Measurements from ENCODE around the gene ASB13. TPM values are rescaled to one million over a fixed set of nuclear protein-coding genes. Genes with fewer than 3 reads are reported as not detected.

The ASB13 gene
- total RNA-seq, 2 donors from 2014 or later: 12.8 to 13.5 TPM

- Mint-ChIP-seq H3K4me3 (no peak overlapping the region), H3K27me3 (ENCODE audit: insufficient read depth) (no peaks in the 10 kb centered on the region), H3K9me3 (no peaks in the 10 kb centered on the region), H3K27ac (no peak overlapping the region), H3K4me1 (no peaks in the 10 kb centered on the region), H3K36me3 (ENCODE audit: low read depth) (peaks cover 39% of the 10 kb centered on the region)
- Histone ChIP-seq H3K36me3 (ENCODE audit: control insufficient read depth, insufficient read depth, low read length) (peaks cover 4% of the 10 kb centered on the region), H3K4me1 (ENCODE audit: control insufficient read depth, insufficient read depth, low read length) (no peaks in the 10 kb centered on the region), H3K4me3 (ENCODE audit: low read length) (no peak overlapping the region), H3K27me3 (ENCODE audit: control insufficient read depth, insufficient read depth, low read length, poor library complexity, severe bottlenecking) (no peaks in the 10 kb centered on the region), H3K9me3 (ENCODE audit: control insufficient read depth, low read length) (no peaks in the 10 kb centered on the region), H3K9ac (ENCODE audit: extremely low read depth, low read length, poor library complexity, severe bottlenecking) (no peak overlapping the region), H3K27ac (ENCODE audit: low read depth, low read length) (no peak overlapping the region)
- WGBS, 2 experiments (ENCODE audit: insufficient coverage in 1 of 2, insufficient read length in 1 of 2): 93 to 100% methylated on average over 7 to 12 of the region's 12 CpGs
- no peak for DNase-seq
- TF ChIP-seq, protein P1, sequence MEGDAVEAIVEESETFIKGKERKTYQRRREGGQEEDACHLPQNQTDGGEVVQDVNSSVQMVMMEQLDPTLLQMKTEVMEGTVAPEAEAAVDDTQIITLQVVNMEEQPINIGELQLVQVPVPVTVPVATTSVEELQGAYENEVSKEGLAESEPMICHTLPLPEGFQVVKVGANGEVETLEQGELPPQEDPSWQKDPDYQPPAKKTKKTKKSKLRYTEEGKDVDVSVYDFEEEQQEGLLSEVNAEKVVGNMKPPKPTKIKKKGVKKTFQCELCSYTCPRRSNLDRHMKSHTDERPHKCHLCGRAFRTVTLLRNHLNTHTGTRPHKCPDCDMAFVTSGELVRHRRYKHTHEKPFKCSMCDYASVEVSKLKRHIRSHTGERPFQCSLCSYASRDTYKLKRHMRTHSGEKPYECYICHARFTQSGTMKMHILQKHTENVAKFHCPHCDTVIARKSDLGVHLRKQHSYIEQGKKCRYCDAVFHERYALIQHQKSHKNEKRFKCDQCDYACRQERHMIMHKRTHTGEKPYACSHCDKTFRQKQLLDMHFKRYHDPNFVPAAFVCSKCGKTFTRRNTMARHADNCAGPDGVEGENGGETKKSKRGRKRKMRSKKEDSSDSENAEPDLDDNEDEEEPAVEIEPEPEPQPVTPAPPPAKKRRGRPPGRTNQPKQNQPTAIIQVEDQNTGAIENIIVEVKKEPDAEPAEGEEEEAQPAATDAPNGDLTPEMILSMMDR (conservative IDR thresholded peaks at IDR 0.05): no peak
Observed at GRCh38 chr10:5640036-5640435, 26.4 kb downstream of the ASB13 start.

DNA sequence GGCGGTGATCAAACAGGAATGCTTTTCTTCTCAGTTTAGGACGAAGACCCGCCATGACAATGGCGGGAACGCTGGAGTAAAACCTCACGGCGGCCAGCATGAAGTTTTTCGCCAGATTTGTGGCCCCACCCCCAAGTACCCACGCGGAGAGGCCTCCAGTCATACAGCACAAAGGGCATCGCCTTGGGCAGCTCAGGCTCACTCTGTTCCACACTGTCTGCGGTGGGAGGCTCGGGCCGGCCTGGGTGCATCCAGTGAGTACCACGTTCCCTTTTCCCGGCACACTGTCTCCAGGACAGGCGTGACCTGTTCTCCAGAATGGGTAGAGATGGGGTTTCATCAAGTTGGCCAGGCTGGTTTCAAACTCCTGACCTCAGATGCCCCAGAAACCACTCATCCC lies 27.3 kb downstream of the ASB13 start:
- Mint-ChIP-seq H3K4me1 (no peaks in the 10 kb centered on the region), H3K27me3 (ENCODE audit: insufficient read depth) (no peaks in the 10 kb centered on the region), H3K9me3 (no peaks in the 10 kb centered on the region), H3K27ac (no peak overlapping the region), H3K4me3 (no peak overlapping the region), H3K36me3 (ENCODE audit: low read depth) (peaks cover 36% of the 10 kb centered on the region)
- H3K27ac ChIP-seq (ENCODE audit: low read depth, low read length): no peak overlapping the region
- H3K9ac ChIP-seq (ENCODE audit: extremely low read depth, low read length, poor library complexity, severe bottlenecking): no peak overlapping the region
- no peaks in the 10 kb centered on the region for H3K9me3 ChIP-seq (ENCODE audit: control insufficient read depth, low read length)
- H3K27me3 ChIP-seq (ENCODE audit: control insufficient read depth, insufficient read depth, low read length, poor library complexity, severe bottlenecking): no peaks in the 10 kb centered on the region
- H3K4me1 ChIP-seq (ENCODE audit: control insufficient read depth, insufficient read depth, low read length): no peaks in the 10 kb centered on the region
- TF ChIP-seq, protein P1 (conservative IDR thresholded peaks at IDR 0.05): no peak
- WGBS, 2 experiments (ENCODE audit: insufficient coverage in 1 of 2, insufficient read length in 1 of 2): 94 to 95% methylated on average over 17 of the region's 17 CpGs
- H3K4me3 ChIP-seq (ENCODE audit: low read length): no peak overlapping the region
- DNase-seq: no peak
- H3K36me3 ChIP-seq (ENCODE audit: control insufficient read depth, insufficient read depth, low read length): peaks cover 3% of the 10 kb centered on the region

- no peaks in the 10 kb centered on the region for H3K9me3 ChIP-seq (ENCODE audit: control insufficient read depth, low read length)
- no peak overlapping the region for H3K4me3 ChIP-seq (ENCODE audit: low read length)
- Mint-ChIP-seq H3K27me3 (ENCODE audit: insufficient read depth) (no peaks in the 10 kb centered on the region), H3K27ac (no peak overlapping the region), H3K4me1 (no peaks in the 10 kb centered on the region), H3K4me3 (no peak overlapping the region), H3K9me3 (no peaks in the 10 kb centered on the region), H3K36me3 (ENCODE audit: low read depth) (peaks cover 31% of the 10 kb centered on the region)
- no peak overlapping the region for H3K27ac ChIP-seq (ENCODE audit: low read depth, low read length)
- no peaks in the 10 kb centered on the region for H3K4me1 ChIP-seq (ENCODE audit: control insufficient read depth, insufficient read depth, low read length)
- no peaks in the 10 kb centered on the region for H3K27me3 ChIP-seq (ENCODE audit: control insufficient read depth, insufficient read depth, low read length, poor library complexity, severe bottlenecking)
- H3K9ac ChIP-seq (ENCODE audit: extremely low read depth, low read length, poor library complexity, severe bottlenecking): no peak overlapping the region
- TF ChIP-seq, protein P1 (conservative IDR thresholded peaks at IDR 0.05): no peak
- DNase-seq: no peak
- 94 to 100% methylated on average over 6 to 10 of the region's 10 CpGs for WGBS, 2 experiments (ENCODE audit: insufficient coverage in 1 of 2, insufficient read length in 1 of 2)
- H3K36me3 ChIP-seq (ENCODE audit: control insufficient read depth, insufficient read depth, low read length): no peaks in the 10 kb centered on the region
Observed at GRCh38 chr10:5638494-5638893, 27.9 kb downstream of the ASB13 start.

All from endodermal cell (in vitro differentiated cells).